ENCODE results near the gene LRRC71. TPM values are rescaled to one million over a fixed set of nuclear protein-coding genes. Genes with fewer than 3 reads are reported as not detected.

The LRRC71 gene
- total and polyA plus RNA-seq, 2 donors (not counting 1 experiment from before 2014, with no cell fraction given), result not detected

DNA sequence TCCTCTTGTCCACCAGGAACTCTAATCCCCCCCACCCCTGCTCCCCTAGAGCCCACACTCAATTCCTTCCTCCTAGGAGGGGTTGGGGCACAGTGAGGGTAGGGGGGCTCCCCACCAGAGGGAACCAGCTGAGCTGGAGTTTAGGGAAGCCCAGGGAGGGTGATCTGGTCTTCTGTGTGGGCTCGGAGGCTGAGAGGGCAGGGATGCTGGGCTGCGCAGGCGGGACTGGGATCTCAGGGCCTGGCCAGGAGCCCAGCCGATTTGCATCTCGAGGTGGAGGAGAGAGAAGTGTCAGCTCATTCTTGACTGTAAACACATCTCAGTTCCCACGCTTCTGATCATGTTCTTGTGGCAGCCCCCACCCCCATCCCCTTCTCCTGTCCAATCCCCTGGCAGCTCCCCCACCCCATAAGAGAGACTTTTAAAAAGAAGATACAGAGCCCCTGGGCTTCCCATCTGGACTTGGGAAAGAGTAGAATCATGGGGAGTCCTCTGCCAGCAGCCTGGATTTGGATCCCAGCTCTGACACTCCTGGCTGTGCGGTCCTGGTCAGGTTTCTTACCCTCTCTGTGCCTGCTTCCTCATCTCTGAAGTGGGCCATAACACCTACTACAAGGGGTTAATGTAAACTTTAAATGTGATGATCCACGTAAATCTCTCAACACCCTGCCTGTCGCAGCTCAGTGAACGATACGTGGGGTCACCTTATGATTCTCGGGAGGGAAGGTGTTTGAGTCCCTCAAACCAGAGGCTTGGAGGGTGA lies 20.3 kb upstream of the LRRC71 start:
- WGBS (ENCODE audit: insufficient coverage), result 87% methylated on average over 8 of the region's 12 CpGs
- CTCF ChIA-PET, result interaction anchor here (1.3 kb wide), 1 partner anchor 11 kb away, joined by 3 read pairs; no protein-coding TSS in a partner anchor
- no peaks in the 10 kb centered on the region for H3K79me2 ChIP-seq (ENCODE audit: control insufficient read depth, insufficient read depth, low read length)

More for the DNA sequence above, 20.3 kb upstream of the LRRC71 start:
- Histone ChIP-seq H3K27me3 (replicated peaks in 1 of 4; ENCODE audit: control extremely low read depth in 1 of 4, control insufficient read depth in 3 of 4, insufficient read depth in 4 of 4, low read length in 3 of 4) (peaks cover 0 to 35% (median 1%) of the 10 kb centered on the region in 4 experiments), H4K20me1 (ENCODE audit: control insufficient read depth, insufficient read depth, low read length, poor library complexity, severe bottlenecking) (no peaks in the 10 kb centered on the region), H3K4me3 (ENCODE audit: control extremely low read depth in 1 of 5, extremely low read depth in 1 of 5, insufficient read depth in 1 of 5, low read depth in 2 of 5, low read length in 4 of 5) (no peak overlapping the region), H3K4me2 (replicated peaks; ENCODE audit: low read depth, low read length, poor library complexity, severe bottlenecking) (no peak overlapping the region), H3K9me3 (ENCODE audit: control extremely low read depth in 1 of 3, control insufficient read depth in 2 of 3, insufficient read depth in 1 of 3, low read length in 2 of 3) (no peaks in the 10 kb centered on the region), H3K4me1 (ENCODE audit: control insufficient read depth in 2 of 2, insufficient read depth in 2 of 2, low read length in 2 of 2) (no peaks in the 10 kb centered on the region), H2AFZ (ENCODE audit: insufficient read depth, low read depth, low read length, poor library complexity, severe bottlenecking) (no peak overlapping the region), H3K36me3 (replicated peaks in 1 of 2; ENCODE audit: control extremely low read depth in 1 of 2, control insufficient read depth in 1 of 2, extremely low read depth in 1 of 2, insufficient read depth in 2 of 2, low read length in 1 of 2) (no peaks in the 10 kb centered on the region), H3K9ac (ENCODE audit: low read length) (no peak overlapping the region), H3K27ac (ENCODE audit: low read length in 2 of 2) (no peak overlapping the region)
- Mint-ChIP-seq H3K4me3 (no peak overlapping the region), H3K27ac (no peak overlapping the region), H3K4me1 (no peaks in the 10 kb centered on the region), H3K9me3 (ENCODE audit: insufficient read depth) (no peaks in the 10 kb centered on the region), H3K27me3 (peaks cover 47% of the 10 kb centered on the region)
- DNase-seq (no peak), ATAC-seq (ENCODE audit: low read depth) (no peak)
- no peak for TF ChIP-seq EZH2 (IDR thresholded peaks at IDR 0.05; ENCODE audit: borderline replicate concordance, insufficient read depth, low read depth, low read length, poor library complexity, severe bottlenecking)
- TF ChIP-seq, protein P1, sequence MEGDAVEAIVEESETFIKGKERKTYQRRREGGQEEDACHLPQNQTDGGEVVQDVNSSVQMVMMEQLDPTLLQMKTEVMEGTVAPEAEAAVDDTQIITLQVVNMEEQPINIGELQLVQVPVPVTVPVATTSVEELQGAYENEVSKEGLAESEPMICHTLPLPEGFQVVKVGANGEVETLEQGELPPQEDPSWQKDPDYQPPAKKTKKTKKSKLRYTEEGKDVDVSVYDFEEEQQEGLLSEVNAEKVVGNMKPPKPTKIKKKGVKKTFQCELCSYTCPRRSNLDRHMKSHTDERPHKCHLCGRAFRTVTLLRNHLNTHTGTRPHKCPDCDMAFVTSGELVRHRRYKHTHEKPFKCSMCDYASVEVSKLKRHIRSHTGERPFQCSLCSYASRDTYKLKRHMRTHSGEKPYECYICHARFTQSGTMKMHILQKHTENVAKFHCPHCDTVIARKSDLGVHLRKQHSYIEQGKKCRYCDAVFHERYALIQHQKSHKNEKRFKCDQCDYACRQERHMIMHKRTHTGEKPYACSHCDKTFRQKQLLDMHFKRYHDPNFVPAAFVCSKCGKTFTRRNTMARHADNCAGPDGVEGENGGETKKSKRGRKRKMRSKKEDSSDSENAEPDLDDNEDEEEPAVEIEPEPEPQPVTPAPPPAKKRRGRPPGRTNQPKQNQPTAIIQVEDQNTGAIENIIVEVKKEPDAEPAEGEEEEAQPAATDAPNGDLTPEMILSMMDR (IDR thresholded peaks at IDR 0.05), result no peak
- POLR2A ChIA-PET, result no interaction called here
- intact Hi-C loops (cut with micrococcal nuclease), result no loop called here
